GM10266 (cell line): ENCODE data around the gene CCNY.

Experiments
- DNase-seq: peaks from one replicate; pipeline ENCODE4 v3.0.0; 2012; ENCODE audit errors: extremely low spot score
- CTCF ChIP-seq: IDR thresholded peaks from 2 replicates; pipeline ENCODE4 v1.5.1; 2012; ENCODE audit warnings: mild to moderate bottlenecking, low read depth; ENCODE audit not compliant: control insufficient read depth, insufficient read depth; ENCODE audit errors: missing control alignments

CCNY gene

GRCh38 chr10:35326466-35327235, 9.7 kb upstream of the CCNY start:
- DNase-seq, result no peak
- no peak for TF ChIP-seq CTCF

DNA sequence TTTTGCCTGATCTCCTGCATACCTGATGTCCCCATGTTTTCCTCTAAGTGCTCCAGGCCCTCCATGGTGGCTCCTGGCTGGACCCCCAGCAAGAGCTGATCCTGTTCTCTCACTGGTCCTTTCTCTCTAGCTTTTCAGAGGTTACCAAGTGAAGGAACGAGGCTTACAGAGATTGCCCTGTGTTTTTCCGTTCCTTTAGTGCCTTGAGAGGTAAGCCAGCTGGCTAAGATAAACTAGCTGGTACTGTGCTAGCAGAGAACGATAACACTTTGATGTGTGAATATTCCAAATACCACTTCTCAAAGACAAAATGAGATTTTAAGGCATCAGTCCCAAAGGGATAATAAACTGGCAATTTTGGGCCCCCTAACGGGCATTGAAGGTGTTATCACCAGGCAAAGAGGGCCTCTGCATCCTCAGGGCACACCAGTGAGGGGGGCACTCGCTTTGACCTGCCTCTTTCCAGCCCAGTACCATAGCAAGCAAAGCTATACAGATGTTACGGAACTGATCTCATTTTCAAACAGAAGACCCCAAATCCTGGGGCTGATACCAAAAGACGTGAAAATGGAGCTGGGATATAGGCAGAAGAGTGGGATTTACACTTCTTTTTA, 8.4 kb upstream of the CCNY start:
- no peak for TF ChIP-seq CTCF
- no peak for DNase-seq

DNA sequence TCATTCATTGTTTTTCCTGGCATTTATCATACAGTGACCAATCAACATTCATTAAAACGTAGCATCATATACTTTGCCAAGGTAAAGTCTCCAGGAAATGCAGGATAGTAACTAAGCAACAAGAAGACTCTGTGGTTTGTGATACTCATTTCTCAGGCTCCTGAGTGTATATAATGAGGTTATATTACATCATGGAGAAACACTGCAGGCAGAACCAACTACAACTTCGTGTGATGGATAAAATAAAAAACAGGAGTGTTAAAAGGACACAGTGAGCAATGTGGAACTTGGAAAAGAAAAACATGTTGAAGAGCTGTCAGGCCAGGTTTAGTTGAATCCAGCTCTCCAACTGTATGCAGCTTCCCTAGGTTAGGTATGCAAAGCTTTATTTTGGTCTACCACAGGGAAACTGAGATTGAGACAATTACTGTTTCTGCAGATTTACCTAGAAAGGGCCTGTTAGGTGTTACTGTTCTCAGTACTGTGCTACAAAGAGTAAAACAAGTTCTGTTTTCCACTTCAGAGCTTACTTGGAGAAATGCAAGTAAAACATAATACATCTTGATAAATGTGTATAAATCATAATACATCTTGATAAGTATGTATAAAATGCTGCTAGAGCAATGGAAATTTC, 7.8 kb upstream of the CCNY start:
- DNase-seq, result no peak
- TF ChIP-seq CTCF, result no peak

- DNase-seq, result no peak
- no peak for TF ChIP-seq CTCF
These were observed 6.8 kb upstream of the CCNY start for GRCh38 chr10:35329520-35329919.

- no peak for DNase-seq
- TF ChIP-seq CTCF, result no peak
These were observed 4.2 kb upstream of the CCNY start for GRCh38 chr10:35331894-35332640.

GRCh38 chr10:35334297-35334696, 2.0 kb upstream of the CCNY start:
- no peak for TF ChIP-seq CTCF

More at GRCh38 chr10:35334297-35334696, 2.0 kb upstream of the CCNY start:
- no peak for DNase-seq
